Peyer's patch (tissue), 4 donors: ENCODE measurements around the gene IL17A. TPM values are rescaled to one million over a fixed set of nuclear protein-coding genes. Genes with fewer than 3 reads are reported as not detected.

ENCODE experiments used
- DNase-seq, 3 donors: peaks; one replicate each; pipeline ENCODE4 v3.0.0-alpha.2; 2017 to 2019
- H3K27ac ChIP-seq, 4 donors: fragments of 200-600 bp; sonication (generic); one replicate each; pipeline ENCODE4 v1.5.1; 2016 to 2019
- H3K27me3 ChIP-seq, 2 donors: fragments of 200-600 bp; sonication (generic); one replicate each; pipeline ENCODE4 v1.5.1; 2019
- H3K36me3 ChIP-seq, 3 donors: fragments of 200-600 bp; sonication (generic); one replicate each; pipeline ENCODE4 v1.5.1; 2016 to 2019
- H3K4me1 ChIP-seq, 4 donors: fragments of 200-600 bp; sonication (generic); one replicate each; pipeline ENCODE4 v1.5.1; 2016 to 2019
- H3K4me3 ChIP-seq, 4 donors: fragments of 200-600 bp; sonication (generic); 1 replicate in 3 of 4; 2 replicates in 1 of 4; pipeline ENCODE4 v1.5.1; 2016 to 2019; ENCODE audit warnings: mild to moderate bottlenecking in 1 of 4
- H3K9me3 ChIP-seq, 4 donors: fragments of 200-600 bp; sonication (generic); one replicate each; pipeline ENCODE4 v1.5.1; 2016 to 2019; ENCODE audit warnings: mild to moderate bottlenecking in 1 of 4
- CTCF ChIP-seq, 6 experiments: fragments of 450-650 bp in 4 of 6; fragments of 200-600 bp in 2 of 6; sonication (generic) in 1 of 6; IDR thresholded peaks; one replicate each; pipeline ENCODE4 v1.5.1; 2017 to 2019; ENCODE audit warnings: antibody characterized with exemption in 6 of 6, mild to moderate bottlenecking in 3 of 6, moderate library complexity in 1 of 6
- POLR2A ChIP-seq, 2 donors: fragments of 450-650 bp; IDR thresholded peaks; one replicate each; pipeline ENCODE4 v1.5.1; 2017; ENCODE audit warnings: antibody characterized with exemption in 2 of 2, mild to moderate bottlenecking in 2 of 2, moderate library complexity in 2 of 2
- total RNA-seq, 4 donors: library from RNA; depleted of rRNA; stranded (reverse); fragments of >200 nt; gene quantifications; one replicate each; pipeline ENCODE4 v1.1.0, GENCODE V29; 2016

Gene IL17A
- total RNA-seq, 4 donors from 2014 or later = not detected

DNA sequence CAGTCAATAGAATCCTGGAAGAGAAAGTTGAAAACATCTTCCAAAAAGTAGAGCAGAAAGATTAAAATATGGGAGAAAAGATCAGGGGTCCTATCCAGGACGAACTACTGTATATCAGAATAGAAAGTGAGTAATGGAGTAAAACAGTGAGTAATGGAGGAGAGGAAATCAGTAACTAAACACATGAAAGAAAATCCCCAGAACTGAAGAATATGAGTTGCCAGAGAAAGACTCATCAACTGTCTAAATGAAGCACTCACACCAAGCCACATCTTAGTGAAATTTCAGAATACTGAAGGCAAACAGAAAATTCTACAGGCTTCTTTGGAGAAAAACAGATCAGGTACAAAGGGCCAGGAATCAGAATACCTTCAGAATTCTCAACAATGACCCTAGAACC is 14.9 kb downstream of the IL17A start:
- Histone ChIP-seq H3K27me3 (no peaks in the 10 kb centered on the region), H3K9me3 (no peaks in the 10 kb centered on the region), H3K4me1 (no peaks in the 10 kb centered on the region), H3K27ac (no peak overlapping the region), H3K4me3 (no peak overlapping the region), H3K36me3 (no peaks in the 10 kb centered on the region)
- TF ChIP-seq CTCF (IDR thresholded peaks at IDR 0.05) (no peak), POLR2A (IDR thresholded peaks at IDR 0.05) (no peak)
- no peak for DNase-seq

- Histone ChIP-seq H3K4me1 (no peaks in the 10 kb centered on the region), H3K27ac (no peak overlapping the region), H3K36me3 (no peaks in the 10 kb centered on the region), H3K4me3 (no peak overlapping the region), H3K27me3 (no peaks in the 10 kb centered on the region), H3K9me3 (no peaks in the 10 kb centered on the region)
- TF ChIP-seq CTCF (IDR thresholded peaks at IDR 0.05) (no peak), POLR2A (IDR thresholded peaks at IDR 0.05) (no peak)
- no peak for DNase-seq
Observed at GRCh38 chr6:52201493-52201892, 15.3 kb downstream of the IL17A start.

DNA sequence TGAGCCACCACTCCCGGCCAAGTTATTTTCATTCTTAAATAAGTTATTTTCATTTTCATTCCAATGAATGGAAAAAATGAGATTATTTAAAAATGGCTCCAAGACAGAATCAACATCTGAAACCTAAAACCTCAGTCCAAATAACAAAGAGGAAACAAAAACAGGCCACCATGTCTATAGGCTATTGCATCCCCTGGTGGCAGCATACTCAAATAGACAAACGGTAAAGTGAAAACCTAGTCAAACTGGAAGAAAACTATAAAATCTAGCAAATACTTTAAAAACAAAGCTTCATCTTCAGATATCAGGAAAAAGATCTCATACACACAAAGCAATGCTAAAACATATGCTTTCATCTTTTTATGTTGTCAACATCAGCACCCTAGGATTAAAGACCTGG is 20.9 kb downstream of the IL17A start:
- Histone ChIP-seq H3K36me3 (no peaks in the 10 kb centered on the region), H3K27ac (no peak overlapping the region), H3K4me3 (no peak overlapping the region), H3K27me3 (no peaks in the 10 kb centered on the region), H3K4me1 (no peaks in the 10 kb centered on the region), H3K9me3 (no peaks in the 10 kb centered on the region)
- no peak for DNase-seq
- TF ChIP-seq POLR2A (IDR thresholded peaks at IDR 0.05) = no peak

DNA sequence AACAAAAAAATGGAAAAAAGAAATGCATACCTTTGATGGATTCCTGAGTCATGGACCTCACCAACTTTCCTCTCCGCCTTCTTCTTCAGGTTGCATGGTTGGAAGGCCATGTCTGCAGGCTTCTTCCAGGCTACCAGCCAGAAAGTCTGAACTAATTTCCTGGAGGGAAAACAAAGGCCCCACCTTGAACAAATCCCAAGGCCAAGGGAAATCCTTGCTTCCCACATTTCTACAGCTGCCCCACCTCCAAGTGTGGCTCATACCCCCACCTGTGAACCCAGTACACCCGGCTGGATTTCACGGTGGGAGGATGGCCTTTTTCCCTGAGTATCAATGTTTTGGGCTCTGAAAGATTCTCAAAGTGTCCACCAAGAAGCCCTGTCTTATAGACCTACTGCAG is 22.4 kb downstream of the IL17A start:
- H3K4me1 ChIP-seq = no peaks in the 10 kb centered on the region
- H3K4me3 ChIP-seq = no peak overlapping the region
- no peaks in the 10 kb centered on the region for H3K27me3 ChIP-seq
- TF ChIP-seq POLR2A (IDR thresholded peaks at IDR 0.05) (no peak), CTCF (IDR thresholded peaks at IDR 0.05) (no peak)
- no peaks in the 10 kb centered on the region for H3K9me3 ChIP-seq
- H3K36me3 ChIP-seq = no peaks in the 10 kb centered on the region
- no peak for DNase-seq
- no peak overlapping the region for H3K27ac ChIP-seq

DNA sequence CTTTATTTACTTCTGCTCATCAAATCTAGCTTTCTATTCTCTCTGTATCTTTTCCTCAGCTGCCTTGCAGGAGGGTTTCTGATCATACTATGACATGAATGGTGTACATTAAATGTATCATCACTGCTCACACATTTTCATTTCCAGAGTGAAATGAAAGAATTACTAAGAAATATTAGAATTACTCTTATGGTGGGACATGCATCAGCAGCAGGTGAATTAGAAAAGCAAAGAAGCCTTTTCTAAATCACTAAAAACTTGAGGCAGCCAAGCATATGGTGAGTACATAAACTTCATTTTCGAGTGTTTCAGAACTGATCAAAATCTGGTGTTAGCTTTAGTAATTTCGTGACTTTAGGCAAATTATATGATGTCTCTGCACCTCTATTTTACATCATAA is 23.6 kb downstream of the IL17A start:
- DNase-seq = no peak

GRCh38 chr6:52210227-52210626 is 24.1 kb downstream of the IL17A start:
- H3K4me1 ChIP-seq = no peaks in the 10 kb centered on the region
- H3K9me3 ChIP-seq = no peaks in the 10 kb centered on the region
- H3K36me3 ChIP-seq = no peaks in the 10 kb centered on the region
- no peak for DNase-seq
- H3K27me3 ChIP-seq = no peaks in the 10 kb centered on the region
- H3K4me3 ChIP-seq = no peak overlapping the region
- H3K27ac ChIP-seq = no peak overlapping the region
- TF ChIP-seq CTCF (IDR thresholded peaks at IDR 0.05) = no peak
- no peak for TF ChIP-seq POLR2A (IDR thresholded peaks at IDR 0.05)

More for the DNA sequence above, 23.6 kb downstream of the IL17A start:
- no peak overlapping the region for H3K4me3 ChIP-seq
- no peaks in the 10 kb centered on the region for H3K4me1 ChIP-seq
- H3K27ac ChIP-seq = no peak overlapping the region
- no peaks in the 10 kb centered on the region for H3K27me3 ChIP-seq
- no peak for TF ChIP-seq CTCF (IDR thresholded peaks at IDR 0.05)
- TF ChIP-seq POLR2A (IDR thresholded peaks at IDR 0.05) = no peak
- no peaks in the 10 kb centered on the region for H3K36me3 ChIP-seq
- no peaks in the 10 kb centered on the region for H3K9me3 ChIP-seq
